Ectodermal cell (in vitro differentiated cells): ENCODE results near the gene KCNA3.

Source experiments
- H3K27ac ChIP-seq: 2 replicates; pipeline ENCODE4 v1.7.0; 2013; ENCODE audit warnings: mild to moderate bottlenecking, low read depth, low read length; ENCODE audit not compliant: insufficient read depth, poor library complexity, severe bottlenecking
- H3K27me3 ChIP-seq: 2 replicates; pipeline ENCODE4 v1.7.0; 2013; ENCODE audit warnings: mild to moderate bottlenecking, low read length; ENCODE audit not compliant: insufficient read depth, control insufficient read depth, poor library complexity, severe bottlenecking
- H3K36me3 ChIP-seq: one replicate; pipeline ENCODE4 v1.7.0; 2013; ENCODE audit warnings: low read length; ENCODE audit not compliant: control insufficient read depth, insufficient read depth
- H3K4me1 ChIP-seq: one replicate; pipeline ENCODE4 v1.7.0; 2013; ENCODE audit warnings: low read length; ENCODE audit not compliant: control insufficient read depth, insufficient read depth
- H3K4me3 ChIP-seq: 2 replicates; pipeline ENCODE4 v1.7.0; 2013; ENCODE audit warnings: low read depth, low read length, control low read depth; ENCODE audit not compliant: insufficient read depth
- H3K9me3 ChIP-seq: 2 replicates; pipeline ENCODE4 v1.7.0; 2013; ENCODE audit warnings: mild to moderate bottlenecking, low read length, moderate library complexity; ENCODE audit not compliant: control insufficient read depth
- WGBS, 2 experiments: methylation state at CpG; one replicate each; pipeline ENCODE4 v1.1.7; 2013; ENCODE audit warnings: missing lambda C conversion rate in 2 of 2; 5-methylcytosine and 5-hydroxymethylcytosine counted together

KCNA3 gene

DNA sequence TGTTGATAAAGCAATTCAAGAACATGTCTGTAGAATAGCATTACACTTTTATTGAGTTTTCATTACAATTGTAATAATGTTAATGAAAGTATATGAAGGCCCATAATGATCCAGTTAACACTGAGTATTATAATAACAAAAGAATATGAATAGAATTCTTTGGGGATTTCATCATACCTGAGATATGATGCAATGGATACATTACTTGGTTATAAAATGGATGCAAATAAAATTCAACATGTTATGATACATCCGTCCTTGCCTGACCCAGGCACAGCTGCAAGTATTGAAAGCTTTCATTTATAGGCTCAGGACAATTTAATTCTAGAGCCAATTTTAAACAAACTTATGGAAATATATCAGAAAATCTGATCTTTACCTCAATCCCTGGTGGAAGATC lies 8.2 kb upstream of the KCNA3 start:
- Histone ChIP-seq H3K27ac (no peak overlapping the region), H3K9me3 (no peaks in the 10 kb centered on the region), H3K27me3 (peaks cover 22% of the 10 kb centered on the region), H3K4me3 (no peak overlapping the region), H3K36me3 (no peaks in the 10 kb centered on the region), H3K4me1 (no peaks in the 10 kb centered on the region)
- 93% methylated on average over 1 of the region's 1 CpG; no CpG with 5 or more reads in 1 of the 2 experiments for WGBS, 2 experiments

- Histone ChIP-seq H3K36me3 (no peaks in the 10 kb centered on the region), H3K27ac (no peak overlapping the region), H3K4me1 (no peaks in the 10 kb centered on the region), H3K27me3 (peaks cover 48% of the 10 kb centered on the region), H3K9me3 (no peaks in the 10 kb centered on the region), H3K4me3 (no peak overlapping the region)
- 73 to 77% methylated on average over 2 of the region's 3 CpGs for WGBS, 2 experiments
Measured at GRCh38 chr1:110680036-110680735, 5.4 kb upstream of the KCNA3 start.

DNA sequence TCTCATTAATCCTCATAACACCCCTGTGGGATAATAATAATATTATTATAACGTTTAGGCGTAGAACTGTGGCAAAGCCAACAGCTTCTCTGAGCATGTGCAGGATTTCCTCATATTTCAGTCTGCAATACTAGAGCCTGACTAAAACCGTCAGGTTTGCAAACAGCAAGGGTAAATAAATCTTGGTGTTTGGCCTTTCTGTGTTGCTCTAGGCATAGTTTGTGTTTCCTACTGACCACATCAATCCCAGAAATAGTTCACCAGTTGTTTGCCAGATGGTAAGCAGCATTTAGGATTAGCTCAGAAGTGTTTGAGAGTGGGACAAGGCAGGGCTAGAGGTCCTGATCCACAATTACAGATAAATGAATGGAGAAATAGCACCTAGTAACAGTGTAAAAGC lies 2.8 kb upstream of the KCNA3 start:
- Histone ChIP-seq H3K9me3 (no peaks in the 10 kb centered on the region), H3K36me3 (no peaks in the 10 kb centered on the region), H3K4me3 (no peak overlapping the region), H3K27ac (no peak overlapping the region), H3K27me3 (peaks cover 75% of the 10 kb centered on the region), H3K4me1 (no peaks in the 10 kb centered on the region)
- 88 to 89% methylated on average over 3 of the region's 3 CpGs for WGBS, 2 experiments

DNA sequence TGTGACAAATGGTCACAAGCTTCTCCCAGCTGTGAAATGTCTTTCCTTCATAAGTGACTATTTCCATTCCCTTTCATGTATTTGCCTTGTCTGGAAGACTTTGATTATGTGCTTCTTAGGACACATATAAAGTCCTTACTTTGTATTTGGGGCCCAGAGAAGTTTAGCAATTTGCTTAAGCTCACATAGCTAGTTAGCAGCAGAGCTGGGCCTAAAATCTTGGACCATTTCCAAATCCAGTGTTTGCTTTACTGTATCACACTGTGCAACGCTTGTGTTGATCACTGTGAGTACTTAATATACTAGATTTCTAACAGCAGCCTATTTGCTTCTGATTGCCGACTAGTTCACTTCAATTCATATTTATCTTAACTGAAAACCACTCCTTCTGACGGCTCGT lies 2.2 kb upstream of the KCNA3 start:
- no peaks in the 10 kb centered on the region for H3K4me1 ChIP-seq
- 88 to 100% methylated on average over 4 of the region's 4 CpGs for WGBS, 2 experiments
- peaks cover 81% of the 10 kb centered on the region for H3K27me3 ChIP-seq
- H3K4me3 ChIP-seq: no peak overlapping the region
- no peak overlapping the region for H3K27ac ChIP-seq
- H3K36me3 ChIP-seq: no peaks in the 10 kb centered on the region
- no peaks in the 10 kb centered on the region for H3K9me3 ChIP-seq

- Histone ChIP-seq H3K4me3 (peak overlapping the region; percentile 47), H3K4me1 (no peaks in the 10 kb centered on the region), H3K27me3 (peaks cover 82% of the 10 kb centered on the region), H3K9me3 (no peaks in the 10 kb centered on the region), H3K27ac (no peak overlapping the region), H3K36me3 (no peaks in the 10 kb centered on the region)
- 2 to 3% methylated on average over 57 of the region's 57 CpGs for WGBS, 2 experiments
Measured at GRCh38 chr1:110675060-110675791, 486 bp upstream of the KCNA3 start.

DNA sequence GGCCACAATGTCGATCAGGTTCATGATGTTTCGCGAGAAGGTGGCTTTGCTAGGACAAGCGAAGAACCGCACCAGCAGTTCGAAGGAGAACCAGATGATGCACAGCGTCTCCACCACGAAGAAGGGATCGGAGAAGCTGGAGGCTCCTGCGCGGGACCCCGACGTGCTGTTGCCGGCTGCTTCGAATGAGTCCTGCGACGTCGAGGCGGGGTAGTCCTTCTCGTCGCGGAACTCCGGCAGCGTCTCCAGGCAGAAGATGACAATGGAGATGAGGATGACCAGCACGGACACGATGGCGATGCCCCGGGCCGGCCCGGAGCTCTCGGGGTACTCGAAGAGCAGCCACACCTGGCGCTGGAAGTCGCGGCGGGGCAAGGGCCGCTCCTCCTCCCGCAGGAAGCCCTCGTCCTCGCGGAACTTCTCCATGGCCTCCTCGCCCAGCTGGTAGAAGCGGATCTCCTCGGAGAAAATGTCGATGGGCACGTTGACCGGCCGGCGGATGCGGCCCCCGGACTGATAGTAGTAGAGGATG lies 869 bp downstream of the KCNA3 start:
- no peaks in the 10 kb centered on the region for H3K4me1 ChIP-seq
- no peak overlapping the region for H3K27ac ChIP-seq
- H3K36me3 ChIP-seq: no peaks in the 10 kb centered on the region
- no peaks in the 10 kb centered on the region for H3K9me3 ChIP-seq
- WGBS, 2 experiments: 48 to 52% methylated on average over 51 of the region's 51 CpGs
- H3K4me3 ChIP-seq: peak overlapping the region; percentile 47
- H3K27me3 ChIP-seq: peaks cover 85% of the 10 kb centered on the region

- WGBS, 2 experiments: 85 to 86% methylated on average over 25 of the region's 25 CpGs
- H3K9me3 ChIP-seq: no peaks in the 10 kb centered on the region
- no peak overlapping the region for H3K4me3 ChIP-seq
- no peak overlapping the region for H3K27ac ChIP-seq
- no peaks in the 10 kb centered on the region for H3K36me3 ChIP-seq
- H3K27me3 ChIP-seq: peaks cover 89% of the 10 kb centered on the region
- no peaks in the 10 kb centered on the region for H3K4me1 ChIP-seq
Measured at GRCh38 chr1:110673197-110673701, 1.5 kb downstream of the KCNA3 start.

- Histone ChIP-seq H3K36me3 (no peaks in the 10 kb centered on the region), H3K27me3 (peaks cover 88% of the 10 kb centered on the region), H3K4me3 (no peak overlapping the region), H3K4me1 (no peaks in the 10 kb centered on the region), H3K27ac (no peak overlapping the region), H3K9me3 (no peaks in the 10 kb centered on the region)
- 80 to 94% methylated on average over 2 to 4 of the region's 4 CpGs for WGBS, 2 experiments
Measured at GRCh38 chr1:110672753-110673108, 2.0 kb downstream of the KCNA3 start.

GRCh38 chr1:110672001-110672752 lies 2.6 kb downstream of the KCNA3 start:
- Histone ChIP-seq H3K9me3 (no peaks in the 10 kb centered on the region), H3K4me3 (no peak overlapping the region), H3K36me3 (no peaks in the 10 kb centered on the region), H3K27me3 (peaks cover 83% of the 10 kb centered on the region), H3K27ac (no peak overlapping the region), H3K4me1 (no peaks in the 10 kb centered on the region)
- 65 to 66% methylated on average over 12 of the region's 12 CpGs for WGBS, 2 experiments

DNA sequence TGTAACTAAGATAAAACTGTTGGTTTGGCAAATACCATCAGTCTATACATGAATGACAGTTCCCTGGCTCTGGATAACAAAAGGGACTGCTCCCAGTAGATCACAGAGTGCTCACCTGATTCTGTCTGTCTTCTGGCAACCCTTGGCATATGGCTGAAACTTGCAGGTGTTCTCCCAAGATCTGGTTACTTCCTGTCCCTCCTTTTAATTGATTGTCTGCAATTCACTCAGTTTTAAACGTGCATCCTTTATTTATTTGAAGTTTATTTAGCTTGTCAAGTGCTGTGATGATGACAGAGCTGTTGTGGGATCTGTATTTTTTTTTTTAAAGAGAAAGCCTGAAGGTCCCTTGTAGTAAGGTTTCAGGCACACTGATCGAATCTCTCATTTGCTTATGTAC lies 3.4 kb downstream of the KCNA3 start:
- 50 to 59% methylated on average over 1 to 2 of the region's 2 CpGs for WGBS, 2 experiments
- Histone ChIP-seq H3K9me3 (no peaks in the 10 kb centered on the region), H3K27me3 (peaks cover 74% of the 10 kb centered on the region), H3K4me3 (no peak overlapping the region), H3K27ac (no peak overlapping the region), H3K4me1 (no peaks in the 10 kb centered on the region), H3K36me3 (no peaks in the 10 kb centered on the region)
